ENCODE data around the gene ZNF148. TPM values are rescaled to one million over a fixed set of nuclear protein-coding genes. Genes with fewer than 3 reads are reported as not detected.

Gene ZNF148
- total RNA-seq, 1 experiment from 2014 or later, result 24.8 TPM

- no peak overlapping the region for H3K27ac Mint-ChIP-seq
Measured at GRCh38 chr3:125317761-125318160, 57.4 kb downstream of the ZNF148 start.

More at GRCh38 chr3:125317761-125318160, 57.4 kb downstream of the ZNF148 start:
- Mint-ChIP-seq H3K4me3 (no peak overlapping the region), H3K36me3 (ENCODE audit: insufficient read depth in 1 of 3, low read depth in 3 of 3) (peaks cover 2 to 7% (median 4%) of the 10 kb centered on the region in 3 experiments; a peak in 5 of 7 replicates), H3K9me3 (no peaks in the 10 kb centered on the region), H3K4me1 (peaks cover 15 to 16% of the 10 kb centered on the region in 2 experiments), H3K27me3 (ENCODE audit: low read depth) (no peaks in the 10 kb centered on the region)
- H3K23me2 ChIP-seq (ENCODE audit: insufficient read length, low read depth, low read length, poor library complexity, severe bottlenecking), result no peaks in the 10 kb centered on the region
- H3K27ac ChIP-seq (ENCODE audit: insufficient read length, low read depth, low read length), result no peak overlapping the region
- H3K23ac ChIP-seq (ENCODE audit: insufficient read length, low read depth, low read length), result no peak overlapping the region
- no CpG with 5 or more reads among the region's 1 CpG for WGBS (ENCODE audit: extremely low coverage, insufficient read length, low lambda C conversion rate)
- H3T11ph ChIP-seq (ENCODE audit: low read length), result no peak overlapping the region
- H4K91ac ChIP-seq (ENCODE audit: insufficient read length, low read depth, low read length), result no peak overlapping the region
- no peak overlapping the region for H3K18ac ChIP-seq (ENCODE audit: insufficient read length, low read depth, low read length)
- no peaks in the 10 kb centered on the region for H3K79me2 ChIP-seq (ENCODE audit: insufficient read depth, low read length)
- no peak overlapping the region for H2AFZ ChIP-seq (ENCODE audit: low read length)
- H2AK5ac ChIP-seq (ENCODE audit: insufficient read length, low read length), result no peak overlapping the region
- no peak for DNase-seq
- no peak for TF ChIP-seq CTCF (conservative IDR thresholded peaks at IDR 0.05)
- H3K9ac ChIP-seq (ENCODE audit: extremely low read depth, insufficient read length, low read length), result no peak overlapping the region
- H3K14ac ChIP-seq (ENCODE audit: insufficient read depth, low read length), result no peak overlapping the region
- no peak overlapping the region for H2BK20ac ChIP-seq (ENCODE audit: low read depth, low read length, poor library complexity, severe bottlenecking)
- H2BK12ac ChIP-seq (ENCODE audit: insufficient read length, low read depth, low read length), result no peak overlapping the region
- H3K4me1 ChIP-seq (ENCODE audit: insufficient read depth, low read length), result no peaks in the 10 kb centered on the region; the same call in 1 of the 2 replicates
- no peaks in the 10 kb centered on the region for H3K79me1 ChIP-seq (ENCODE audit: insufficient read depth, low read depth, low read length, poor library complexity, severe bottlenecking)
- no peaks in the 10 kb centered on the region for H4K20me1 ChIP-seq (ENCODE audit: control insufficient read depth, insufficient read depth, insufficient read length)
- H3K9me3 ChIP-seq (ENCODE audit: control insufficient read depth, low read depth, low read length), result no peaks in the 10 kb centered on the region
- H2BK5ac ChIP-seq (ENCODE audit: insufficient read length, low read length), result no peak overlapping the region
- no peak overlapping the region for H4K5ac ChIP-seq (ENCODE audit: insufficient read length, low read depth, low read length)
- no peak overlapping the region for H3K56ac ChIP-seq (ENCODE audit: insufficient read length, low read depth, low read length)
- H3K4ac ChIP-seq (ENCODE audit: low read depth, low read length), result no peak overlapping the region
- H4K8ac ChIP-seq (replicated peaks; ENCODE audit: insufficient read length, low read depth, low read length), result no peak overlapping the region
- no peaks in the 10 kb centered on the region for H3K27me3 ChIP-seq (ENCODE audit: insufficient read depth, low read length)
- H2BK15ac ChIP-seq (ENCODE audit: low read depth, low read length), result no peak overlapping the region
- H2BK120ac ChIP-seq (ENCODE audit: low read depth, low read length, poor library complexity, severe bottlenecking), result no peak overlapping the region
- no peak overlapping the region for H3K4me2 ChIP-seq (ENCODE audit: insufficient read depth, insufficient read length, low read length)

Measured in H9 (cell line).